Measurements from ENCODE around the gene OR1J4.

OR1J4 gene

GRCh38 chr9:122562134-122562760 is 43.3 kb downstream of the OR1J4 start:
- no peaks in the 10 kb centered on the region for H3K4me1 ChIP-seq (ENCODE audit: control insufficient read depth in 2 of 2, insufficient read depth in 2 of 2, low read length in 2 of 2)
- no peaks in the 10 kb centered on the region for H3K27me3 ChIP-seq (ENCODE audit: control insufficient read depth in 2 of 2, insufficient read depth in 2 of 2, low read length in 2 of 2)
- H3K36me3 ChIP-seq (ENCODE audit: control insufficient read depth in 2 of 2, insufficient read depth in 2 of 2, low read length in 2 of 2) = no peaks in the 10 kb centered on the region
- H3K27ac ChIP-seq (ENCODE audit: low read depth in 2 of 2, low read length in 2 of 2) = no peak overlapping the region
- H3K9ac ChIP-seq (ENCODE audit: low read depth in 1 of 2, low read length in 2 of 2) = no peak overlapping the region
- H3K4me3 ChIP-seq (ENCODE audit: low read length in 2 of 2) = no peak overlapping the region
- H3K9me3 ChIP-seq (ENCODE audit: control insufficient read depth in 2 of 2, low read length in 2 of 2) = no peaks in the 10 kb centered on the region

- H3K4me1 ChIP-seq (ENCODE audit: control insufficient read depth in 2 of 2, insufficient read depth in 2 of 2, low read length in 2 of 2) = no peaks in the 10 kb centered on the region
- H3K4me3 ChIP-seq (ENCODE audit: low read length in 2 of 2) = no peak overlapping the region
- no peaks in the 10 kb centered on the region for H3K9me3 ChIP-seq (ENCODE audit: control insufficient read depth in 2 of 2, low read length in 2 of 2)
- H3K9ac ChIP-seq (ENCODE audit: low read depth in 1 of 2, low read length in 2 of 2) = no peak overlapping the region
- H3K27ac ChIP-seq (ENCODE audit: low read depth in 2 of 2, low read length in 2 of 2) = no peak overlapping the region
- H3K36me3 ChIP-seq (ENCODE audit: control insufficient read depth in 2 of 2, insufficient read depth in 2 of 2, low read length in 2 of 2) = no peaks in the 10 kb centered on the region
- no peaks in the 10 kb centered on the region for H3K27me3 ChIP-seq (ENCODE audit: control insufficient read depth in 2 of 2, insufficient read depth in 2 of 2, low read length in 2 of 2)
Measured at GRCh38 chr9:122567901-122568300, 49.0 kb downstream of the OR1J4 start.
